ENCODE measurements around the gene RPL3. TPM values are rescaled to one million over a fixed set of nuclear protein-coding genes. Genes with fewer than 3 reads are reported as not detected.

Gene RPL3
- total and polyA plus RNA-seq, 2 of the 4 experiments (the other 2 are of a cell fraction) = 2,871 to 3,312 TPM

DNA sequence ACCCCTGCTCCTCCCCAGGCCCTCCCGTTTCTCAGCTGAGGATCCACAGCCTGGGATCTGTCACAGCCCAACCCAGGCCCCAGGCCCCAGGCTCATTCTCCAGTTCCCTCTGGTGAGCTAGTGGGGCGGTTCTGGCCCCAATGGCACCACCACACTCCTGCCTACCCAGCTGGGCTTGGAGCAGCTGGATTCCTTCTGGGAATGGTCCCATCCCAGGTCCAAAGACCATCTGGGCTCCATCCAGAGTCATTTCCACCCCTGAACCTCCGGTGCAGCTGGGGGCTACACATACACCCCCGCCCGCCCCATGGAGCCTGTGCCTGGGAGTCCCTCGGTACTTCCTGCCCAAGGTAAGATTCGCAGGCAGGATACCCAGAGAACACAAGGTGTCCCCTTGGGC, 39.2 kb downstream of the RPL3 start:
- ChIA-PET CTCF (no interaction called here), POLR2A (ENCODE audit: unreplicated experiment) (no interaction called here)
- Histone ChIP-seq H3K4ac (ENCODE audit: low read depth, low read length) (no peak overlapping the region), H4K91ac (ENCODE audit: insufficient read depth, low read depth, low read length) (peak overlapping the region; percentile 55), H4K8ac (ENCODE audit: low read depth in 2 of 2, low read length in 2 of 2) (no peak overlapping the region), H3K9me3 (ENCODE audit: control insufficient read depth, insufficient read depth, low read length) (peaks cover 10% of the 10 kb centered on the region), H3K9ac (ENCODE audit: low read depth, low read length) (no peak overlapping the region), H4K5ac (ENCODE audit: low read depth, low read length) (no peak overlapping the region), H3K14ac (replicated peaks; ENCODE audit: low read depth, low read length) (no peak overlapping the region), H3K79me1 (ENCODE audit: low read depth in 1 of 2, low read length in 2 of 2) (peaks cover 0 to 9% of the 10 kb centered on the region in 2 experiments; a peak in 1 of 4 replicates), H4K20me1 (ENCODE audit: insufficient read depth, low read length) (peaks cover 8% of the 10 kb centered on the region), H3K27ac (ENCODE audit: insufficient read depth, low read length) (no peak overlapping the region), H3K23ac (ENCODE audit: low read depth, low read length) (no peak overlapping the region), H3K4me1 (ENCODE audit: control insufficient read depth, insufficient read depth, low read length) (peaks cover 20% of the 10 kb centered on the region), H2BK20ac (ENCODE audit: low read depth, low read length) (peak overlapping the region; percentile 21), H2AK5ac (ENCODE audit: low read depth, low read length) (peak overlapping the region; percentile 36; the same call in 1 of the 2 replicates), H3K9me1 (ENCODE audit: insufficient read depth, low read length) (peaks cover 27% of the 10 kb centered on the region), H3K18ac (ENCODE audit: low read depth, low read length) (no peak overlapping the region), H2BK120ac (ENCODE audit: low read depth, low read length) (no peak overlapping the region; the same call in 1 of the 2 replicates), H3K27me3 (ENCODE audit: control insufficient read depth, insufficient read depth, low read length) (no peaks in the 10 kb centered on the region), H2AFZ (replicated peaks; ENCODE audit: low read length, poor library complexity) (no peak overlapping the region), H3K4me2 (ENCODE audit: low read depth, low read length) (no peak overlapping the region), H3K56ac (ENCODE audit: extremely low read depth, insufficient read depth, low read length) (no peak overlapping the region), H3K4me3 (ENCODE audit: insufficient read depth, low read depth, low read length) (no peak overlapping the region), H2BK5ac (ENCODE audit: low read depth, low read length, poor library complexity, severe bottlenecking) (no peak overlapping the region), H2AK9ac (replicated peaks; ENCODE audit: low read depth, low read length, poor library complexity) (no peak overlapping the region), H2BK15ac (ENCODE audit: low read depth, low read length) (no peak overlapping the region), H3K36me3 (ENCODE audit: control insufficient read depth, insufficient read depth, low read length) (no peaks in the 10 kb centered on the region)
- BruUV-seq (replicated peaks) = no TSS peak
- no peak for DNase-seq
- in situ Hi-C loops (cut with MboI; ENCODE audit: low sequenced_read_pairs) (no loop called here), intact Hi-C loops (cut with micrococcal nuclease) (no loop called here), dilution Hi-C loops (cut with HindIII; ENCODE audit: low sequenced_read_pairs, unreplicated experiment) (no loop called here)
- WGBS, 2 experiments (ENCODE audit: extremely low coverage in 2 of 2, insufficient read length in 1 of 2) = 90% methylated on average over 3 of the region's 7 CpGs; no CpG with 5 or more reads in 1 of the 2 experiments
- TF ChIP-seq, protein P1, sequence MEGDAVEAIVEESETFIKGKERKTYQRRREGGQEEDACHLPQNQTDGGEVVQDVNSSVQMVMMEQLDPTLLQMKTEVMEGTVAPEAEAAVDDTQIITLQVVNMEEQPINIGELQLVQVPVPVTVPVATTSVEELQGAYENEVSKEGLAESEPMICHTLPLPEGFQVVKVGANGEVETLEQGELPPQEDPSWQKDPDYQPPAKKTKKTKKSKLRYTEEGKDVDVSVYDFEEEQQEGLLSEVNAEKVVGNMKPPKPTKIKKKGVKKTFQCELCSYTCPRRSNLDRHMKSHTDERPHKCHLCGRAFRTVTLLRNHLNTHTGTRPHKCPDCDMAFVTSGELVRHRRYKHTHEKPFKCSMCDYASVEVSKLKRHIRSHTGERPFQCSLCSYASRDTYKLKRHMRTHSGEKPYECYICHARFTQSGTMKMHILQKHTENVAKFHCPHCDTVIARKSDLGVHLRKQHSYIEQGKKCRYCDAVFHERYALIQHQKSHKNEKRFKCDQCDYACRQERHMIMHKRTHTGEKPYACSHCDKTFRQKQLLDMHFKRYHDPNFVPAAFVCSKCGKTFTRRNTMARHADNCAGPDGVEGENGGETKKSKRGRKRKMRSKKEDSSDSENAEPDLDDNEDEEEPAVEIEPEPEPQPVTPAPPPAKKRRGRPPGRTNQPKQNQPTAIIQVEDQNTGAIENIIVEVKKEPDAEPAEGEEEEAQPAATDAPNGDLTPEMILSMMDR (conservative IDR thresholded peaks at IDR 0.05; ENCODE audit: low read depth, low read length) = no peak
- TF ChIP-seq POLR2A (IDR thresholded peaks at IDR 0.05; ENCODE audit: low read depth, low read length) = no peak
- no peak for TF ChIP-seq BHLHE40 (IDR thresholded peaks at IDR 0.05; ENCODE audit: low read depth, low read length)
- no peak for TF ChIP-seq NFE2L2 (IDR thresholded peaks at IDR 0.05; ENCODE audit: low read depth, low read length)
- TF ChIP-seq MAFK (IDR thresholded peaks at IDR 0.05; ENCODE audit: low read depth, low read length) = no peak
- no peak for TF ChIP-seq CHD1 (IDR thresholded peaks at IDR 0.05; ENCODE audit: low read depth, low read length)
- no peak for TF ChIP-seq FOS (IDR thresholded peaks at IDR 0.05; ENCODE audit: low read depth, low read length)
- TF ChIP-seq, protein P2, sequence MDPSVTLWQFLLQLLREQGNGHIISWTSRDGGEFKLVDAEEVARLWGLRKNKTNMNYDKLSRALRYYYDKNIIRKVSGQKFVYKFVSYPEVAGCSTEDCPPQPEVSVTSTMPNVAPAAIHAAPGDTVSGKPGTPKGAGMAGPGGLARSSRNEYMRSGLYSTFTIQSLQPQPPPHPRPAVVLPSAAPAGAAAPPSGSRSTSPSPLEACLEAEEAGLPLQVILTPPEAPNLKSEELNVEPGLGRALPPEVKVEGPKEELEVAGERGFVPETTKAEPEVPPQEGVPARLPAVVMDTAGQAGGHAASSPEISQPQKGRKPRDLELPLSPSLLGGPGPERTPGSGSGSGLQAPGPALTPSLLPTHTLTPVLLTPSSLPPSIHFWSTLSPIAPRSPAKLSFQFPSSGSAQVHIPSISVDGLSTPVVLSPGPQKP (IDR thresholded peaks at IDR 0.05; ENCODE audit: borderline replicate concordance, low read depth, low read length) = no peak
- no peak for TF ChIP-seq MAZ (IDR thresholded peaks at IDR 0.05; ENCODE audit: borderline replicate concordance, low read depth, low read length)
- TF ChIP-seq RAD21 (IDR thresholded peaks at IDR 0.05; ENCODE audit: low read length) = no peak
- TF ChIP-seq, protein P3, sequence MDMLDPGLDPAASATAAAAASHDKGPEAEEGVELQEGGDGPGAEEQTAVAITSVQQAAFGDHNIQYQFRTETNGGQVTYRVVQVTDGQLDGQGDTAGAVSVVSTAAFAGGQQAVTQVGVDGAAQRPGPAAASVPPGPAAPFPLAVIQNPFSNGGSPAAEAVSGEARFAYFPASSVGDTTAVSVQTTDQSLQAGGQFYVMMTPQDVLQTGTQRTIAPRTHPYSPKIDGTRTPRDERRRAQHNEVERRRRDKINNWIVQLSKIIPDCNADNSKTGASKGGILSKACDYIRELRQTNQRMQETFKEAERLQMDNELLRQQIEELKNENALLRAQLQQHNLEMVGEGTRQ (IDR thresholded peaks at IDR 0.05; ENCODE audit: low read depth, low read length) = no peak
- TF ChIP-seq RFX5 (IDR thresholded peaks at IDR 0.05; ENCODE audit: low read depth, low read length) = no peak
- TF ChIP-seq CEBPB (IDR thresholded peaks at IDR 0.05; ENCODE audit: low read depth, low read length) = no peak
- no peak for TF ChIP-seq RCOR1 (IDR thresholded peaks at IDR 0.05; ENCODE audit: insufficient replicate concordance, low read length)
- TF ChIP-seq MXI1 (IDR thresholded peaks at IDR 0.05; ENCODE audit: borderline replicate concordance, low read depth, low read length) = no peak
- no peak for TF ChIP-seq SMC3 (IDR thresholded peaks at IDR 0.05; ENCODE audit: low read depth, low read length)
- ATAC-seq (ENCODE audit: low read depth) = no peak

Data from IMR-90 (cell line).